Measurements from ENCODE around the gene KLRC4.
"Not testable (repeated sequence)": the region's sequence is repeated elsewhere in the genome, so short reads cannot be mapped to it uniquely, and the experiment has no call there.

- not testable (repeated sequence) for TF ChIP-seq CTCF (IDR thresholded peaks at IDR 0.05 in 4 of 5, conservative IDR thresholded peaks at IDR 0.05 in 1 of 5); POLR2A (IDR thresholded peaks at IDR 0.05)
Observed at GRCh38 chr12:10387498-10387897, 22.1 kb downstream of the KLRC4 start.
